Germinal center (tissue), 1 donor: ENCODE measurements around the gene HPX.

Experiments used
- DNase-seq: peaks from one replicate; pipeline ENCODE4 v3.0.0; 2012; ENCODE audit warnings: mixed read lengths, low spot score

Gene HPX

GRCh38 chr11:6458352-6459098 is 17.7 kb upstream of the HPX start:
- no peak for DNase-seq

- DNase-seq: no peak
Observed at GRCh38 chr11:6457581-6458320, 17.0 kb upstream of the HPX start.

GRCh38 chr11:6456361-6457073 is 15.7 kb upstream of the HPX start:
- DNase-seq: no peak

GRCh38 chr11:6455070-6455469 is 14.3 kb upstream of the HPX start:
- no peak for DNase-seq

- no peak for DNase-seq
Observed at GRCh38 chr11:6453152-6453551, 12.4 kb upstream of the HPX start.

GRCh38 chr11:6452219-6452618 is 11.4 kb upstream of the HPX start:
- DNase-seq: no peak

GRCh38 chr11:6448574-6448973 is 7.8 kb upstream of the HPX start:
- DNase-seq: no peak

GRCh38 chr11:6443269-6444003 is 2.6 kb upstream of the HPX start:
- peak; percentile 74 for DNase-seq

- DNase-seq: no peak
Observed at GRCh38 chr11:6442441-6442840, 1.7 kb upstream of the HPX start.

GRCh38 chr11:6438979-6439571 is 1.7 kb downstream of the HPX start:
- DNase-seq: peak; percentile 44

- DNase-seq: peak; percentile 23
Observed at GRCh38 chr11:6437993-6438392, 2.8 kb downstream of the HPX start.

- no peak for DNase-seq
Observed at GRCh38 chr11:6437423-6437822, 3.4 kb downstream of the HPX start.

GRCh38 chr11:6433998-6434660 is 6.7 kb downstream of the HPX start:
- peak; percentile 19 for DNase-seq

- no peak for DNase-seq
Observed at GRCh38 chr11:6431861-6432260, 8.9 kb downstream of the HPX start.

- no peak for DNase-seq
Observed at GRCh38 chr11:6427516-6427915, 13.3 kb downstream of the HPX start.

- no peak for DNase-seq
Observed at GRCh38 chr11:6420677-6421076, 20.1 kb downstream of the HPX start.

GRCh38 chr11:6419009-6419631 is 21.7 kb downstream of the HPX start, which contains the start of gene APBB1:
Gene APBB1 (minus strand): TSS chr11:6419094. CDS start chr11:6411347, 7,747 bp downstream.
- peak; percentile 83 for DNase-seq

GRCh38 chr11:6418557-6419008 is 22.2 kb downstream of the HPX start:
- no peak for DNase-seq

- DNase-seq: no peak
Observed at GRCh38 chr11:6417907-6418556, 22.8 kb downstream of the HPX start.

GRCh38 chr11:6415797-6416196 is 25.0 kb downstream of the HPX start:
- no peak for DNase-seq
